Measurements from ENCODE around the gene KRTAP10-4. TPM values are rescaled to one million over a fixed set of nuclear protein-coding genes. Genes with fewer than 3 reads are reported as not detected.

Gene KRTAP10-4
- total RNA-seq, 4 donors from 2014 or later = not detected

GRCh38 chr21:44527156-44527982, 46.2 kb upstream of the KRTAP10-4 start:
- Histone ChIP-seq H3K9me3 (no peaks in the 10 kb centered on the region), H3K4me3 (no peak overlapping the region), H3K4me1 (no peaks in the 10 kb centered on the region), H3K27ac (no peak overlapping the region), H3K27me3 (no peaks in the 10 kb centered on the region), H3K36me3 (no peaks in the 10 kb centered on the region)
- TF ChIP-seq CTCF (IDR thresholded peaks at IDR 0.05) (no peak), POLR2A (IDR thresholded peaks at IDR 0.05) (no peak)
- DNase-seq = peak in 2 of 3 donors; percentile 24 to 27

GRCh38 chr21:44527983-44528633, 45.4 kb upstream of the KRTAP10-4 start:
- Histone ChIP-seq H3K27me3 (no peaks in the 10 kb centered on the region), H3K36me3 (no peaks in the 10 kb centered on the region), H3K4me3 (no peak overlapping the region), H3K9me3 (no peaks in the 10 kb centered on the region), H3K27ac (no peak overlapping the region), H3K4me1 (no peaks in the 10 kb centered on the region)
- peak in 2 of 3 donors; percentile 29 to 41 for DNase-seq
- TF ChIP-seq CTCF (IDR thresholded peaks at IDR 0.05) (no peak), POLR2A (IDR thresholded peaks at IDR 0.05) (no peak)

- TF ChIP-seq POLR2A (IDR thresholded peaks at IDR 0.05) (no peak), CTCF (IDR thresholded peaks at IDR 0.05) (no peak)
- no peaks in the 10 kb centered on the region for H3K27me3 ChIP-seq
- H3K4me3 ChIP-seq = no peak overlapping the region
These were observed 44.9 kb upstream of the KRTAP10-4 start for GRCh38 chr21:44528634-44528995.

GRCh38 chr21:44529011-44529421, 44.5 kb upstream of the KRTAP10-4 start:
- Histone ChIP-seq H3K27ac (no peak overlapping the region), H3K27me3 (no peaks in the 10 kb centered on the region), H3K9me3 (no peaks in the 10 kb centered on the region), H3K36me3 (no peaks in the 10 kb centered on the region), H3K4me3 (no peak overlapping the region), H3K4me1 (no peaks in the 10 kb centered on the region)
- DNase-seq = peak in 2 of 3 donors; percentile 26 to 34
- TF ChIP-seq CTCF (IDR thresholded peaks at IDR 0.05) = no peak
- TF ChIP-seq POLR2A (IDR thresholded peaks at IDR 0.05) = no peak

More at GRCh38 chr21:44528634-44528995, 44.9 kb upstream of the KRTAP10-4 start:
- no peaks in the 10 kb centered on the region for H3K36me3 ChIP-seq
- no peaks in the 10 kb centered on the region for H3K4me1 ChIP-seq
- DNase-seq = peak in 1 of 3 donors; percentile 17
- H3K27ac ChIP-seq = no peak overlapping the region
- H3K9me3 ChIP-seq = no peaks in the 10 kb centered on the region

GRCh38 chr21:44529503-44530125, 43.9 kb upstream of the KRTAP10-4 start:
- no peaks in the 10 kb centered on the region for H3K36me3 ChIP-seq
- H3K9me3 ChIP-seq = no peaks in the 10 kb centered on the region
- H3K27me3 ChIP-seq = no peaks in the 10 kb centered on the region
- H3K4me1 ChIP-seq = no peaks in the 10 kb centered on the region
- H3K27ac ChIP-seq = no peak overlapping the region
- H3K4me3 ChIP-seq = no peak overlapping the region
- peak in 1 of 3 donors; percentile 34 for DNase-seq
- TF ChIP-seq POLR2A (IDR thresholded peaks at IDR 0.05) (no peak), CTCF (IDR thresholded peaks at IDR 0.05) (no peak)
